ENCODE data around the gene KANK4.

GRCh38 chr1:62309906-62310305 is 9.3 kb downstream of the KANK4 start:
- TF ChIP-seq POLR2AphosphoS5 (IDR thresholded peaks at IDR 0.05; ENCODE audit: borderline replicate concordance, low read depth, low read length) (no peak), EZH2 (IDR thresholded peaks at IDR 0.05) (no peak), FOXP2 (optimal IDR thresholded peaks at IDR 0.05; ENCODE audit: control extremely low read depth, extremely low read length, insufficient read depth) (no peak)

Data from SK-N-MC (cell line).